Chondrocyte (in vitro differentiated cells): ENCODE measurements around the gene GJC1. TPM values are rescaled to one million over a fixed set of nuclear protein-coding genes. Genes with fewer than 3 reads are reported as not detected.

ENCODE experiments used
- DNase-seq: peaks from one replicate; pipeline ENCODE4 v3.0.0; 2021; ENCODE audit warnings: mixed read lengths, low spot score
- H3K27ac Mint-ChIP-seq: one replicate; pipeline ENCODE4 v1.8.0; 2021; ENCODE audit warnings: mild to moderate bottlenecking, moderate library complexity, mixed read lengths; ENCODE audit not compliant: unreplicated experiment
- H3K27me3 Mint-ChIP-seq: 2 replicates; pipeline ENCODE4 v1.8.0; 2021; ENCODE audit warnings: low read depth, mixed read lengths
- H3K36me3 Mint-ChIP-seq: 2 replicates; pipeline ENCODE4 v1.8.0; 2021; ENCODE audit warnings: low read depth, mixed read lengths
- H3K4me1 Mint-ChIP-seq: 2 replicates; pipeline ENCODE4 v1.8.0; 2021; ENCODE audit warnings: low read depth, mild to moderate bottlenecking, mixed read lengths
- H3K4me3 Mint-ChIP-seq: one replicate; pipeline ENCODE4 v1.8.0; 2021; ENCODE audit warnings: mild to moderate bottlenecking, moderate library complexity, mixed read lengths; ENCODE audit not compliant: unreplicated experiment
- H3K9me3 Mint-ChIP-seq: 2 replicates; pipeline ENCODE4 v1.8.0; 2021; ENCODE audit warnings: low read depth, mixed read lengths
- CTCF ChIP-seq: fragments of 200-600 bp; sonication (generic); IDR thresholded peaks from 2 replicates; pipeline ENCODE4 v1.5.0; 2021; ENCODE audit warnings: antibody characterized with exemption, mild to moderate bottlenecking, moderate library complexity
- total RNA-seq: library from RNA; stranded (reverse); gene quantifications from 3 replicates; pipeline ENCODE4 v1.2.1, GENCODE V29; 2021

Gene GJC1
- total RNA-seq, 1 donor from 2014 or later: 50.5 TPM

DNA sequence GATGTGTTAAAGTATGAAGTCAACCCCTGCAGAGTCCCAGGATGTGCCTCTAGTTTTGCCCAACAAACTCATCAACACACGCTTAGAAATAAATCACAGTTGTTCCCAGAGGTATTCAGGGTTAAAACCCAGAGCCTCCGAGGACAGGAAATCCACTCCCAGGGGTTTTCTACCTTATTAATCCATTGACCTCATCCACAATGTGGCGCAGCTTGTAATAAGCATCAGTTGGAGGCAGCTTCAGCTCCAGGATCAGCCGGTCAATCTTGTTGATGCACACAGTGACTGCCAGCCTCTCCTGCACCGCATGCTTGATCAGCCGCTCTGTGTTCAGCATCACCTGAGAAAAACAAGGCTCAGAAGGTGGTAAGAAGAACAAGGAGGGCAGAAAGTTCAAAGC lies 45.7 kb upstream of the GJC1 start:
- H3K9me3 Mint-ChIP-seq: no peaks in the 10 kb centered on the region

DNA sequence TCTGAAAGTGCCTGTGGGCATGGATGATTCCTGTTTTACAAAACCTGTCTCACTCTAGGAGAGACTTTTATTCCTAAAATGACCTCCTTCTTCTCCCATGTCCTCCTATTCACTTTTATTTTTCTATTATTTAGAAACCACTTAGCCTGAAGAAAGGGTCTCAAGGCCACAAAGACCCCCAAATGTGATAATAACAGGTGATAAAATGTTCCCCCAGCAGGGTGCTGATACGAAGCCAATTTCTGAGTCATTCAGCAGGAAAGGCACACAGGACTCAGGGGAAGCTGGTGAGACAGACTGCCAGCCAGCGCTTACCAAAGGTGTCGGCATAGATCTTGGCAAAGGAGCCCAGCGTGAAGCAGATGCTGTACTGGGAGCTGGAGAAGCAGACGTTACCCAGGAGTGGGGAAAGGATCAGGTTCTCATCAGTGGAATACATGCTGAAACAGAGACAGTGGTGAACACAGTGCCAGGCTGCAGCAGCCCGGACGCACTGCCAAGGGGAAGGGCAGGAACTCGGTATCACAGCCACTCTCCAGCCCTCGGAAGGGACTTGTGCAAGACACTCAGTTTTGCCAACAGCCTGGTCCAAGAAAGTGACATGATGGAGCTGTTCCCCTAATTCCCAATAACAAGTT lies 42.2 kb upstream of the GJC1 start:
- DNase-seq: no peak
- Mint-ChIP-seq H3K9me3 (no peaks in the 10 kb centered on the region), H3K27me3 (no peaks in the 10 kb centered on the region), H3K36me3 (peaks cover 33% of the 10 kb centered on the region), H3K27ac (no peak overlapping the region), H3K4me3 (no peak overlapping the region), H3K4me1 (no peaks in the 10 kb centered on the region)
- no peak for TF ChIP-seq CTCF

More for the DNA sequence above, 45.7 kb upstream of the GJC1 start:
- Mint-ChIP-seq H3K4me3 (no peak overlapping the region), H3K36me3 (peaks cover 27% of the 10 kb centered on the region), H3K27me3 (no peaks in the 10 kb centered on the region), H3K27ac (no peak overlapping the region), H3K4me1 (no peaks in the 10 kb centered on the region)
- no peak for TF ChIP-seq CTCF
- DNase-seq: no peak

GRCh38 chr17:44871556-44871955 lies 41.5 kb upstream of the GJC1 start:
- no peak overlapping the region for H3K4me3 Mint-ChIP-seq
- no peak overlapping the region for H3K27ac Mint-ChIP-seq
- no peak for DNase-seq
- no peaks in the 10 kb centered on the region for H3K9me3 Mint-ChIP-seq
- TF ChIP-seq CTCF: no peak
- H3K27me3 Mint-ChIP-seq: no peaks in the 10 kb centered on the region
- H3K36me3 Mint-ChIP-seq: peaks cover 34% of the 10 kb centered on the region
- no peaks in the 10 kb centered on the region for H3K4me1 Mint-ChIP-seq

GRCh38 chr17:44867841-44868240 lies 37.8 kb upstream of the GJC1 start:
- TF ChIP-seq CTCF: no peak
- no peaks in the 10 kb centered on the region for H3K9me3 Mint-ChIP-seq
- no peak for DNase-seq
- H3K27me3 Mint-ChIP-seq: no peaks in the 10 kb centered on the region
- no peaks in the 10 kb centered on the region for H3K4me1 Mint-ChIP-seq
- H3K4me3 Mint-ChIP-seq: no peak overlapping the region
- no peak overlapping the region for H3K27ac Mint-ChIP-seq
- H3K36me3 Mint-ChIP-seq: peaks cover 32% of the 10 kb centered on the region

- peaks cover 25% of the 10 kb centered on the region for H3K36me3 Mint-ChIP-seq
Measured at GRCh38 chr17:44865931-44866330, 35.8 kb upstream of the GJC1 start.

More at GRCh38 chr17:44865931-44866330, 35.8 kb upstream of the GJC1 start:
- no peaks in the 10 kb centered on the region for H3K4me1 Mint-ChIP-seq
- no peak for DNase-seq
- H3K9me3 Mint-ChIP-seq: no peaks in the 10 kb centered on the region
- H3K4me3 Mint-ChIP-seq: no peak overlapping the region
- no peak overlapping the region for H3K27ac Mint-ChIP-seq
- no peaks in the 10 kb centered on the region for H3K27me3 Mint-ChIP-seq
- no peak for TF ChIP-seq CTCF
